OCI-LY3 (cell line): Measurements from ENCODE around the gene FAM110A.

ENCODE experiments used
- H2AFZ ChIP-seq: fragments of 200-600, 300-600 bp; shearing (Covaris generic); 2 replicates; pipeline ENCODE4 v1.6.0; 2014; ENCODE audit warnings: antibody characterized with exemption, low read depth, low read length
- H3K27ac ChIP-seq: fragments of 200-600, 300-600 bp; sonication (generic); 2 replicates; pipeline ENCODE4 v1.5.1; 2014; ENCODE audit warnings: mild to moderate bottlenecking, low read length, moderate library complexity, mixed read lengths
- H3K27me3 ChIP-seq: fragments of 200-600, 300-600 bp; sonication (generic); 2 replicates; pipeline ENCODE4 v1.6.1; 2014; ENCODE audit warnings: low read depth, low read length, mixed read lengths
- H3K36me3 ChIP-seq: fragments of 200-600, 300-600 bp; sonication (generic); replicated peaks from 2 replicates; pipeline ENCODE3; 2014; ENCODE audit warnings: low read depth, low read length, mixed read lengths
- H3K4me1 ChIP-seq: fragments of 300-600, 200-600 bp; sonication (generic); 2 replicates; pipeline ENCODE4 v1.6.1; 2014; ENCODE audit warnings: low read length, mixed read lengths
- H3K4me2 ChIP-seq: fragments of 200-600, 300-600 bp; sonication (generic); 2 replicates; pipeline ENCODE4 v1.6.1; 2014; ENCODE audit warnings: low read length, mixed read lengths
- H3K4me3 ChIP-seq: fragments of 300-600, 200-600 bp; sonication (generic); 2 replicates; pipeline ENCODE4 v1.5.1; 2014; ENCODE audit warnings: antibody characterized with exemption, mild to moderate bottlenecking, low read length, moderate library complexity
- H3K79me2 ChIP-seq: fragments of 300-600, 200-600 bp; shearing (Covaris generic); 2 replicates; pipeline ENCODE4 v1.6.1; 2014; ENCODE audit warnings: mild to moderate bottlenecking, low read length, mixed read lengths
- H3K9ac ChIP-seq: fragments of 300-600, 200-600 bp; shearing (Covaris generic); 2 replicates; pipeline ENCODE4 v1.6.0; 2014; ENCODE audit warnings: mild to moderate bottlenecking, low read length, moderate library complexity
- H3K9me3 ChIP-seq: fragments of 200-600, 300-600 bp; shearing (Covaris generic); 2 replicates; pipeline ENCODE4 v1.6.1; 2014; ENCODE audit warnings: low read length, mixed read lengths; ENCODE audit not compliant: insufficient read depth
- H4K20me1 ChIP-seq: fragments of 200-600, 300-600 bp; sonication (generic); 2 replicates; pipeline ENCODE4 v1.6.1; 2016; ENCODE audit warnings: low read length, mixed read lengths; ENCODE audit not compliant: insufficient read depth
- EZH2phosphoT487 ChIP-seq: fragments of 200-600 bp; shearing (Covaris generic); IDR thresholded peaks from 2 replicates; pipeline ENCODE4 v1.6.1; 2018; ENCODE audit warnings: antibody characterized with exemption, mixed run types, low read depth
- TF ChIP-seq, protein P1 (sequence below): fragments of 200-600, 300-600 bp; sonication (generic); IDR thresholded peaks from 2 replicates; pipeline ENCODE4 v1.5.1; 2014; ENCODE audit warnings: antibody characterized with exemption, low read length, low read depth

Gene FAM110A

GRCh38 chr20:833121-833449, 430 bp upstream of the FAM110A start:
- TF ChIP-seq EZH2phosphoT487, result no peak
- TF ChIP-seq, protein P1, sequence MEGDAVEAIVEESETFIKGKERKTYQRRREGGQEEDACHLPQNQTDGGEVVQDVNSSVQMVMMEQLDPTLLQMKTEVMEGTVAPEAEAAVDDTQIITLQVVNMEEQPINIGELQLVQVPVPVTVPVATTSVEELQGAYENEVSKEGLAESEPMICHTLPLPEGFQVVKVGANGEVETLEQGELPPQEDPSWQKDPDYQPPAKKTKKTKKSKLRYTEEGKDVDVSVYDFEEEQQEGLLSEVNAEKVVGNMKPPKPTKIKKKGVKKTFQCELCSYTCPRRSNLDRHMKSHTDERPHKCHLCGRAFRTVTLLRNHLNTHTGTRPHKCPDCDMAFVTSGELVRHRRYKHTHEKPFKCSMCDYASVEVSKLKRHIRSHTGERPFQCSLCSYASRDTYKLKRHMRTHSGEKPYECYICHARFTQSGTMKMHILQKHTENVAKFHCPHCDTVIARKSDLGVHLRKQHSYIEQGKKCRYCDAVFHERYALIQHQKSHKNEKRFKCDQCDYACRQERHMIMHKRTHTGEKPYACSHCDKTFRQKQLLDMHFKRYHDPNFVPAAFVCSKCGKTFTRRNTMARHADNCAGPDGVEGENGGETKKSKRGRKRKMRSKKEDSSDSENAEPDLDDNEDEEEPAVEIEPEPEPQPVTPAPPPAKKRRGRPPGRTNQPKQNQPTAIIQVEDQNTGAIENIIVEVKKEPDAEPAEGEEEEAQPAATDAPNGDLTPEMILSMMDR, result no peak
- peak overlapping the region; percentile 90 for H3K4me3 ChIP-seq

DNA sequence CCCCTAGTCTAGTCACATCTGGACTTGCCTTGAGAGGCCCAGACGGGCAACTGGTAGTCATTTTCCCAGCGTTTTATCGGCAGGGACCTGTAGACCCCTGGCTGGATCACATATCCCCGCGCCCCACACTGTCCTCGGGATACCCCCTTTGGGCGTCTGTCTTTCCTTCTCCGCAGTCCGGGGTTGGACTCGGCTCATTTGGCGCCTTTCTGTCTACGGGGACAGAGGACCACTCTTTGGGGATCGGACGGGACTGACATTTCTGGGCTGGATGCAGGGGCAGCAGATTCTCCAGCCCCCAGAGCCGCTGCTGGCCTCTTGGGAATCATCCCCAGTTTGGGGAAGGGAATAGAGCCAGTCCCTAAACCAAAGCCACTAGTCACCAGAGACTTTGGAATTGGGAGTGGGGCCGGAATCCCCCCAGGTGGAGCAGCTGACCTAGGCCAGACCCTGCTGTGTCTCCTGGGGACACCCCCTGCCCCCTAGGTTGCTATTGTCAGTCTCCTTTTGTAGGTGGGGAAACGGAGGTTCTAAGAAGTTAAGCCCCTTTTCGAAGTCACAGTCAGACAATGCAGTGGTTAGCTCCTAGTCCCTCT, 734 bp downstream of the FAM110A start:
- H3K4me2 ChIP-seq, result peak overlapping the region; percentile 91
- no peaks in the 10 kb centered on the region for H3K9me3 ChIP-seq
- H3K4me1 ChIP-seq, result peaks cover 21% of the 10 kb centered on the region
- TF ChIP-seq EZH2phosphoT487, result no peak
- TF ChIP-seq, protein P1, result no peak
- peak overlapping the region; percentile 66 for H3K27ac ChIP-seq
- H3K9ac ChIP-seq, result peak overlapping the region; percentile 88
- peaks cover 42% of the 10 kb centered on the region for H3K79me2 ChIP-seq
- H4K20me1 ChIP-seq, result peaks cover 5% of the 10 kb centered on the region; the same call in 1 of the 2 replicates
- no peaks in the 10 kb centered on the region for H3K36me3 ChIP-seq
- H3K4me3 ChIP-seq, result peak overlapping the region; percentile 90
- H2AFZ ChIP-seq, result peak overlapping the region; percentile 56
- H3K27me3 ChIP-seq, result no peaks in the 10 kb centered on the region

More at GRCh38 chr20:833121-833449, 430 bp upstream of the FAM110A start:
- Histone ChIP-seq H3K4me2 (peak overlapping the region; percentile 80), H3K9me3 (no peaks in the 10 kb centered on the region), H3K36me3 (no peaks in the 10 kb centered on the region), H3K4me1 (peaks cover 21% of the 10 kb centered on the region), H3K9ac (peak overlapping the region; percentile 78), H2AFZ (peak overlapping the region; percentile 96), H3K27me3 (no peaks in the 10 kb centered on the region), H4K20me1 (peaks cover 5% of the 10 kb centered on the region; the same call in 1 of the 2 replicates), H3K27ac (peak overlapping the region; percentile 29; the same call in 1 of the 2 replicates), H3K79me2 (peaks cover 38% of the 10 kb centered on the region)

DNA sequence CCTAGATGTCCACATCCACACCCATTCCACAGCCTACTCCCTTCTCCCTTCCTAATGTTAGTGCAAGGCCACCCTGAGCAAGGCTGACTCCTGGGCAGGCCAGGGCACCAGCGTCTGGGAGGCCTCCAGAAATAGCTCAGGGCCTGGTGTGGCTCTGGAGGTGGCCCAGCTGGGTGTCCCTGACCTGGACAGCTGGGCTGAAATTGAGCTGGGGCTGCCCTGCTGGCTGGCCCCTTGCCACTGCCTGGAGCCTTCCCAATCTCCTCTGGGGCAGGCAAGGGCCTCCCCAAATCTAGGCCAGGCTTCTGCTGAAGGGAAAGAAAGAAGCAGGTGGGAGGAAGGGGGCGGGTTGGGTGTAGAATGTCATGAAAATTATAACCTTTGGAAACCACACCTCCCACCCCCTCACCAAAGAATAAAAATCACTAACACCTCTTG, 2.1 kb downstream of the FAM110A start:
- Histone ChIP-seq H3K4me3 (no peak overlapping the region), H3K9ac (no peak overlapping the region), H4K20me1 (peaks cover 13% of the 10 kb centered on the region; the same call in 1 of the 2 replicates), H3K27ac (no peak overlapping the region), H3K4me1 (peaks cover 21% of the 10 kb centered on the region), H2AFZ (no peak overlapping the region), H3K9me3 (no peaks in the 10 kb centered on the region), H3K36me3 (no peaks in the 10 kb centered on the region), H3K79me2 (peaks cover 45% of the 10 kb centered on the region), H3K27me3 (no peaks in the 10 kb centered on the region), H3K4me2 (0 out of 2 replicates have a peak overlapping the region, but pooled peaks have one; percentile 20)
- TF ChIP-seq EZH2phosphoT487, result no peak
- TF ChIP-seq, protein P1, result no peak

DNA sequence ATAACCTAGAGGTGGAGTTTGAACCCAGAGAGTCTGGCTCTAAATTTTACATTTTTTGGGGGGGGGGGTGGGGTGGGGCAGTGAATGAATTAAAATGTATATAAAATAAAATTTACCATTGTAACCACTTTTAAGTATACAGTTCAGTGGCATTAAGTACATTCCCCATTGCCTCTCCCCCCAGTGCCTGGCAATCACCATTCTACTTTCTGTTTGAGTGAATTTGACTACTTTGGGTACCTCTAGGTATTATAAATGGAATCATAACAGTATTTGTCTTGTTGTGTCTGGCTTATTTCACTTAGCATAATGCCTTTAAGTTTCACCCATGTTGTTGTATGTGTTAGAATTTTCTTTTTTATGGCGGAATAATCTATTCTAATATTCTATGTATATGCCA, 2.7 kb downstream of the FAM110A start:
- Histone ChIP-seq H4K20me1 (peaks cover 15% of the 10 kb centered on the region; the same call in 1 of the 2 replicates), H3K4me3 (no peak overlapping the region), H3K9me3 (no peaks in the 10 kb centered on the region), H3K27ac (no peak overlapping the region), H3K4me1 (peaks cover 21% of the 10 kb centered on the region), H3K36me3 (no peaks in the 10 kb centered on the region), H2AFZ (no peak overlapping the region), H3K27me3 (no peaks in the 10 kb centered on the region), H3K4me2 (no peak overlapping the region), H3K9ac (no peak overlapping the region), H3K79me2 (peaks cover 45% of the 10 kb centered on the region)
- TF ChIP-seq, protein P1, result no peak
- TF ChIP-seq EZH2phosphoT487, result no peak
